Mesodermal cell (in vitro differentiated cells): ENCODE measurements around the gene RPL10A.
A peak's percentile ranks its signal among the peaks of the same experiment; 100 is the strongest.

ENCODE experiments used
- H3K27ac ChIP-seq: 2 replicates; pipeline ENCODE4 v1.7.0; 2013; ENCODE audit warnings: mild to moderate bottlenecking, low read depth, low read length, moderate library complexity; ENCODE audit not compliant: severe bottlenecking
- H3K36me3 ChIP-seq: 2 replicates; pipeline ENCODE4 v1.7.1; 2013; ENCODE audit warnings: mild to moderate bottlenecking, low read length, moderate library complexity; ENCODE audit not compliant: control insufficient read depth, insufficient read depth
- H3K4me1 ChIP-seq: one replicate; pipeline ENCODE4 v1.7.1; 2013; ENCODE audit warnings: mild to moderate bottlenecking, low read length; ENCODE audit not compliant: insufficient read depth, control insufficient read depth, poor library complexity, severe bottlenecking
- H3K4me3 ChIP-seq: 2 replicates; pipeline ENCODE4 v1.7.0; 2013; ENCODE audit warnings: low read length, control low read depth, mild to moderate bottlenecking; ENCODE audit not compliant: insufficient read depth, poor library complexity, severe bottlenecking; ENCODE audit errors: extremely low read depth
- H3K9me3 ChIP-seq: 2 replicates; pipeline ENCODE4 v1.7.1; 2013; ENCODE audit warnings: mild to moderate bottlenecking, low read length, moderate library complexity; ENCODE audit not compliant: control insufficient read depth
- WGBS, 2 experiments: methylation state at CpG; one replicate each; pipeline ENCODE4 v1.1.5; 2013; ENCODE audit warnings: missing lambda C conversion rate in 2 of 2; ENCODE audit not compliant: insufficient coverage in 2 of 2; 5-methylcytosine and 5-hydroxymethylcytosine counted together

The RPL10A gene

GRCh38 chr6:35486005-35486925 is 18.1 kb downstream of the RPL10A start:
- H3K4me1 ChIP-seq: peaks cover 62% of the 10 kb centered on the region
- peaks cover 42% of the 10 kb centered on the region for H3K36me3 ChIP-seq
- H3K27ac ChIP-seq: peak overlapping the region; percentile 89
- no peak overlapping the region for H3K4me3 ChIP-seq
- no peaks in the 10 kb centered on the region for H3K9me3 ChIP-seq
- WGBS, 2 experiments: 86 to 89% methylated on average over 52 to 61 of the region's 61 CpGs

DNA sequence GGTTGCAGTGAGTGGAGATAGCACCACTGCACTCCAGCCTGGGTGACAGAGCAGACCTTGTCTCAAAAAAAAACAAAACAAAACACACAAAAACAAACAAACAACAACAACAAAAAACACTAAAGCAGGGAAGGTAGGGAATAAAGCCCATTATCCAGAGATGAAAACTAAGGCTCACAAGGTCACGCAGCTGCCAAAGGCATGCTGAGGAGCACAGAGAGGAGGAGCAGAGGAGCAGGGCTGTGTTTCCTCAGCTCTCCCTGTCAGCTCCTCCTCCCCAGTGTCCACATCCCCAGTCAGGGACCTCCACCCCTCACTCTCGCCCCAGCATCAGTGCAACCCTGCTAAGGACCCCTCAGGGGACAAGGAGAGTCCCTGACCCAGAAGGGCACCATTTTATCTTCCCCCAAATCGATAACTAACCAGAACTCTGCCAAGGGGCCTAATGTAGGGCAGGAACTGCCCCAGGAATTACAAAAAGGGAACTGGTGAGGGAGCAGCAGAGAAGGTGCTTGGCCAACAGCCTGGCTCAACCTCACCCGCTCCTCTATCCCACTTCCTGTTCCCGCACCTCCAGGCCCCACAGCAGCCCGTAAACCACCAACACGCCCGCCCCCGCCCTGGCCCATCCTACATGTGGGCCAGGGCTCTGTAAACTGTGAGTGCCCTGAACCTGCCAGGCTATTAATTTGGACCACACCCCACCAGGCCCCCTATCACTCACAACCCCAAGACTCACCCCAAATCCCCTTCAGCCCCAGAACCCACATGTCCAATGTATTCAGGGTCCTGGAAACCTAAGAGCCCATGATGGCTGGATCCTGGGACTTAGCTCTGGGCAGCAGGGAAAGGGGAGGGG is 19.7 kb downstream of the RPL10A start:
- H3K36me3 ChIP-seq: peaks cover 28% of the 10 kb centered on the region
- H3K27ac ChIP-seq: peak overlapping the region; percentile 59
- H3K4me3 ChIP-seq: no peak overlapping the region
- H3K4me1 ChIP-seq: peaks cover 78% of the 10 kb centered on the region
- H3K9me3 ChIP-seq: no peaks in the 10 kb centered on the region
- WGBS, 2 experiments: 56 to 81% methylated on average over 4 to 7 of the region's 9 CpGs

DNA sequence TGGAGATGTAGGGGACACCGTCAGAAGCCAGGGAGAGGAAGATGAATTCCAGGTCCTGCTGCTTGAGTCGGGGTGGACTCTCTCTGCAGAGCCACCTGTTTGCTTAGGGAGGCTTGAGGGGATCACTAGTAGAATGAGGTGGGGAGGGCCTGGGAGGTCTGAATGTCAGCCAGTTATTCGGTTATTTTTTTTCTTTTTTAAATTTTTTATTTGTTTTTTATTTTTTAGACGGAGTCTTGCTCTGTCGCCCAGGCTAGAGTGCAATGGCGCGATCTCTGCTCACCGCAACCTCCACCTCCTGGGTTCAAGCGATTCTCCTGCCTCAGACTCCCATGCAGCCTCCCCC is 20.3 kb downstream of the RPL10A start:
- WGBS, 2 experiments: 83 to 85% methylated on average over 7 to 8 of the region's 9 CpGs
- H3K27ac ChIP-seq: peak overlapping the region; percentile 51
- no peak overlapping the region for H3K4me3 ChIP-seq
- no peaks in the 10 kb centered on the region for H3K9me3 ChIP-seq
- H3K36me3 ChIP-seq: peaks cover 28% of the 10 kb centered on the region
- peaks cover 84% of the 10 kb centered on the region for H3K4me1 ChIP-seq

- Histone ChIP-seq H3K4me1 (peaks cover 89% of the 10 kb centered on the region), H3K27ac (no peak overlapping the region), H3K36me3 (peaks cover 25% of the 10 kb centered on the region), H3K4me3 (no peak overlapping the region), H3K9me3 (no peaks in the 10 kb centered on the region)
- 86% methylated on average over 1 of the region's 1 CpG; no CpG with 5 or more reads in 1 of the 2 experiments for WGBS, 2 experiments
Measured at GRCh38 chr6:35489066-35489465, 20.9 kb downstream of the RPL10A start.

GRCh38 chr6:35489995-35490791 is 22.0 kb downstream of the RPL10A start:
- peaks cover 91% of the 10 kb centered on the region for H3K4me1 ChIP-seq
- H3K9me3 ChIP-seq: no peaks in the 10 kb centered on the region
- H3K4me3 ChIP-seq: peak overlapping the region; percentile 18
- peak overlapping the region; percentile 67 for H3K27ac ChIP-seq
- peaks cover 18% of the 10 kb centered on the region for H3K36me3 ChIP-seq
- WGBS, 2 experiments: 2 to 12% methylated on average over 10 to 12 of the region's 28 CpGs

GRCh38 chr6:35490821-35491557 is 22.8 kb downstream of the RPL10A start:
- Histone ChIP-seq H3K36me3 (peaks cover 18% of the 10 kb centered on the region), H3K9me3 (no peaks in the 10 kb centered on the region), H3K27ac (peak overlapping the region; percentile 67), H3K4me1 (peaks cover 89% of the 10 kb centered on the region), H3K4me3 (peak overlapping the region; percentile 5)
- 18 to 30% methylated on average over 6 to 8 of the region's 8 CpGs for WGBS, 2 experiments

DNA sequence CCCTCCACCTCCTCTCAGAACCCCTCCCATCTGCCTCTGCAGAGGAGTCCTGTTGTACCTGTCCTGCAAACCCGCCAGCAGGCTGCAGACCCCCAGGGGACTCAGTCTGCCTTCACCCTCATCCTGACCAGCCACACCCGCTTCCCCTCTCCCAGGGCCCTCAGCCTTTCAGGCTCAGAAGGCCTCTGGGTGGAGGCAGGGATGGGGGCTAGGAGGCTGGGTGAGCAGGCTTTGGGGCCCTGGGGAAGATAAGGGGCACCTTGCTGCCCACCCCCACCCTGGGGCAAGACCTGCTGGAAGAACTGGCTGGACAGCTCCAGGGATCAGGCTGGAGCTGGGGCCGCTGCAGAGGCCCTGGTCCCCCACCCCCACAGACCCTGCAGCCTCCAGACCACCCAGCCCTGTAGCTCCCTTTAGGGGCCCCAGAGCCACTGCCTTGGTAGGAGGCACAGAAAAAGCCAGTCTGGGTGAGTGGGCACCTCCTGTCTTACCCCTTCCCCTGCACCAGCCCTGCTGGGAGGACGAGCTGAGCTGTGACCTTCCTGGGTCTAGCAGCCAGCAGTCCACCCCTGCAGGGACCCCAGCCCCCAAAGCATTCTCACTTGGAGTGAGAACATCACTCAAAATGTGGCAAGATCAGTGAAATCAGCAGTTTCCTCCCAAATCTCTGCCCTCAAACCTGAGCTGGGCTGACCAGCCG is 23.5 kb downstream of the RPL10A start:
- H3K4me3 ChIP-seq: no peak overlapping the region
- peak overlapping the region; percentile 67 for H3K27ac ChIP-seq
- WGBS, 2 experiments: 47 to 52% methylated on average over 2 to 3 of the region's 5 CpGs
- no peaks in the 10 kb centered on the region for H3K9me3 ChIP-seq
- peaks cover 82% of the 10 kb centered on the region for H3K4me1 ChIP-seq
- peaks cover 11% of the 10 kb centered on the region for H3K36me3 ChIP-seq

DNA sequence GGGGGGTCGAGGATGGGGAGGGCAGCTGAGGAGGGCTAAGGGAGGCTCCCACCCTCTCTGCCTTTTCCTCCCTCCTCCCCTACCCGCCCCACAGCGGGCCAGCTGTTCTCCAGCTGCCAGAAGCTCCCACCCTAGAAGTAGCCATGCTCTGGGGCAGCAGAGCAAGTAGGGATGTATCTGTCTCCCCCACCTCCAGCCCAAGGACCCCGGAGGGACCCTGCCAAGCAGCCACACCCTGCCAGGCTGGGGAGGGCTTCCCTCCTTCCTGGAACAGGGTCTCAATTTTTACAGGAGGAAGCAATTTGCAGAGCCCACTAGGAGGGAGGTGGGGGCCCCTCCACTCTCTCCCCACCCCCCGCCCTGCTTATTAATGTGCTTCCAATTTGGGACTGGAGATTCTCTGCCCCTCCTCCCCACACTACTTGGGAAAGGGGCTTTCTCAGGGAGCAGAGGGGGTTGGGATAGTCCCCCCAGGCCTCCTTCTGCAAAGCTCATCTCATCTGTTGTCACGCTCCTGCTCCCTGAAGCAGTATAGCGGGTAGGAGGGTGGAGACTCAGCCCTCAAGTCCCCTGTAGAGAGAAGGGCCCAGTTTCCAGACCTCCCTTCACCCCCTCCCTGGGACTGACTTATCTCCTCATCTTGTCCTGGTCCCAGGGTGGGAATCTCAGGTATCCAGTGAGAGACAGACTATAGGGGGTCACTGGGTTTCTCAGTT is 24.2 kb downstream of the RPL10A start:
- H3K4me1 ChIP-seq: peaks cover 77% of the 10 kb centered on the region
- no peaks in the 10 kb centered on the region for H3K9me3 ChIP-seq
- 27% methylated on average over 2 of the region's 7 CpGs; no CpG with 5 or more reads in 1 of the 2 experiments for WGBS, 2 experiments
- H3K27ac ChIP-seq: peak overlapping the region; percentile 23
- H3K4me3 ChIP-seq: no peak overlapping the region
- peaks cover 11% of the 10 kb centered on the region for H3K36me3 ChIP-seq

- Histone ChIP-seq H3K27ac (peak overlapping the region; percentile 1), H3K36me3 (peaks cover 11% of the 10 kb centered on the region), H3K4me1 (peaks cover 73% of the 10 kb centered on the region), H3K4me3 (no peak overlapping the region), H3K9me3 (no peaks in the 10 kb centered on the region)
- WGBS, 2 experiments: 89 to 91% methylated on average over 5 to 6 of the region's 7 CpGs
Measured at GRCh38 chr6:35492974-35493284, 24.7 kb downstream of the RPL10A start.
